ENCODE measurements around the gene RPS6KB2. TPM values are rescaled to one million over a fixed set of nuclear protein-coding genes. Genes with fewer than 3 reads are reported as not detected.

The RPS6KB2 gene
- total RNA-seq, 1 experiment from 2014 or later, result 116 TPM

- CTCF ChIA-PET, result interaction anchor here (0.5 to 3.8 kb wide), 8 partner anchors 14 to 161 kb away, joined by 3 to 38 read pairs (median 3); partner anchors contain the start of genes AIP, GSTP1, NUDT8 and PPP1CA
Measured at GRCh38 chr11:67468759-67469507, 40.6 kb downstream of the RPS6KB2 start, which contains the start of gene TMEM134. TMEM134 (minus strand) TSS chr11:67469251; CDS start chr11:67469192, 59 bp downstream.

GRCh38 chr11:67469508-67469811 lies 41.2 kb downstream of the RPS6KB2 start:
- no peak for DNase-seq
- CTCF ChIA-PET, result interaction anchor here (0.6 to 3.8 kb wide), 4 partner anchors 30 to 138 kb away, joined by 3 to 38 read pairs (median 4); partner anchors contain the start of genes GSTP1 and PPP1CA
- H3K4me3 ChIP-seq (ENCODE audit: low read depth, low read length), result peak overlapping the region; percentile 69
- Mint-ChIP-seq H3K4me1 (ENCODE audit: low read depth, unreplicated experiment) (peaks cover 20% of the 10 kb centered on the region), H3K4me3 (ENCODE audit: unreplicated experiment) (peak overlapping the region; percentile 94), H3K9me3 (ENCODE audit: unreplicated experiment) (no peaks in the 10 kb centered on the region), H3K27ac (ENCODE audit: unreplicated experiment) (peak overlapping the region; percentile 40), H3K36me3 (ENCODE audit: insufficient read depth, unreplicated experiment) (peaks cover 18% of the 10 kb centered on the region), H3K27me3 (ENCODE audit: insufficient read depth, unreplicated experiment) (no peaks in the 10 kb centered on the region)
- intact Hi-C loops (cut with micrococcal nuclease; ENCODE audit: unreplicated experiment), result loop anchor here (1.0 to 2.0 kb wide), 7 partner anchors 14 to 80 kb away; partner anchors contain the start of genes AIP, CDK2AP2, CORO1B and PPP1CA
- H3K36me3 ChIP-seq (ENCODE audit: control insufficient read depth, insufficient read depth, low read length), result no peaks in the 10 kb centered on the region
- no TSS peak for BruUV-seq (replicated peaks)
- POLR2A ChIA-PET, result interaction anchor here (1.4 kb wide), 1 partner anchor 15 kb away, joined by 3 read pairs; no protein-coding TSS in a partner anchor
- H3K4me1 ChIP-seq, result peaks cover 20% of the 10 kb centered on the region
- H3K27me3 ChIP-seq (replicated peaks; ENCODE audit: control insufficient read depth, insufficient read depth, low read length), result no peaks in the 10 kb centered on the region
- no peaks in the 10 kb centered on the region for H3K9me3 ChIP-seq
- no peak for TF ChIP-seq CTCF (IDR thresholded peaks at IDR 0.05; ENCODE audit: insufficient read depth in 1 of 2, low read depth in 1 of 2, low read length in 1 of 2, severe bottlenecking in 1 of 2, unreplicated experiment in 1 of 2)

More at GRCh38 chr11:67468759-67469507, 40.6 kb downstream of the RPS6KB2 start, which contains the start of gene TMEM134:
- intact Hi-C loops (cut with micrococcal nuclease; ENCODE audit: unreplicated experiment), result loop anchor here (1.0 to 2.0 kb wide), 7 partner anchors 14 to 80 kb away; partner anchors contain the start of genes AIP, CDK2AP2, CORO1B and PPP1CA
- DNase-seq, result peak; percentile 96 to 98
- H3K4me3 Mint-ChIP-seq (ENCODE audit: unreplicated experiment), result peak within 1 kb of the TSS; percentile 94
- peaks cover 20% of the 10 kb centered on the region for H3K4me1 Mint-ChIP-seq (ENCODE audit: low read depth, unreplicated experiment)
- peaks cover 22% of the 10 kb centered on the region for H3K36me3 Mint-ChIP-seq (ENCODE audit: insufficient read depth, unreplicated experiment)
- peak; percentile 54 to 85 for TF ChIP-seq CTCF (IDR thresholded peaks at IDR 0.05; ENCODE audit: insufficient read depth in 1 of 2, low read depth in 1 of 2, low read length in 1 of 2, severe bottlenecking in 1 of 2, unreplicated experiment in 1 of 2)
- no peaks in the 10 kb centered on the region for H3K9me3 Mint-ChIP-seq (ENCODE audit: unreplicated experiment)
- H3K9me3 ChIP-seq, result no peaks in the 10 kb centered on the region
- no peaks in the 10 kb centered on the region for H3K36me3 ChIP-seq (ENCODE audit: control insufficient read depth, insufficient read depth, low read length)
- H3K27me3 ChIP-seq (replicated peaks; ENCODE audit: control insufficient read depth, insufficient read depth, low read length), result no peaks in the 10 kb centered on the region
- no TSS peak for BruUV-seq (replicated peaks)
- peak within 1 kb of the TSS; percentile 69 for H3K4me3 ChIP-seq (ENCODE audit: low read depth, low read length)
- H3K27ac Mint-ChIP-seq (ENCODE audit: unreplicated experiment), result peak within 1 kb of the TSS; percentile 89
- peaks cover 25% of the 10 kb centered on the region for H3K4me1 ChIP-seq
- H3K27me3 Mint-ChIP-seq (ENCODE audit: insufficient read depth, unreplicated experiment), result no peaks in the 10 kb centered on the region
- POLR2A ChIA-PET, result interaction anchor here (0.6 to 1.6 kb wide), 6 partner anchors 15 to 114 kb away, joined by 3 to 9 read pairs (median 6); partner anchors contain the start of genes CORO1B and PPP1CA

- Mint-ChIP-seq H3K36me3 (ENCODE audit: insufficient read depth, unreplicated experiment) (peaks cover 13% of the 10 kb centered on the region), H3K27me3 (ENCODE audit: insufficient read depth, unreplicated experiment) (no peaks in the 10 kb centered on the region), H3K4me1 (ENCODE audit: low read depth, unreplicated experiment) (peaks cover 14% of the 10 kb centered on the region), H3K27ac (ENCODE audit: unreplicated experiment) (no peak overlapping the region), H3K9me3 (ENCODE audit: unreplicated experiment) (no peaks in the 10 kb centered on the region), H3K4me3 (ENCODE audit: unreplicated experiment) (peak overlapping the region; percentile 94)
- H3K36me3 ChIP-seq (ENCODE audit: control insufficient read depth, insufficient read depth, low read length), result no peaks in the 10 kb centered on the region
- CTCF ChIA-PET, result interaction anchor here (3.8 kb wide), 1 partner anchor 69 kb away, joined by 38 read pairs; the partner anchor contains the start of gene PPP1CA
- no TSS peak for BruUV-seq (replicated peaks)
- POLR2A ChIA-PET, result no interaction called here
- no peak for TF ChIP-seq CTCF (IDR thresholded peaks at IDR 0.05; ENCODE audit: insufficient read depth in 1 of 2, low read depth in 1 of 2, low read length in 1 of 2, severe bottlenecking in 1 of 2, unreplicated experiment in 1 of 2)
- no peak overlapping the region for H3K4me3 ChIP-seq (ENCODE audit: low read depth, low read length)
- H3K9me3 ChIP-seq, result no peaks in the 10 kb centered on the region
- peaks cover 16% of the 10 kb centered on the region for H3K4me1 ChIP-seq
- no peak for DNase-seq
- intact Hi-C loops (cut with micrococcal nuclease; ENCODE audit: unreplicated experiment), result no loop called here
- no peaks in the 10 kb centered on the region for H3K27me3 ChIP-seq (replicated peaks; ENCODE audit: control insufficient read depth, insufficient read depth, low read length)
Measured at GRCh38 chr11:67470337-67471002, 42.2 kb downstream of the RPS6KB2 start.
